ENCODE measurements around the gene MRAP2. TPM values are rescaled to one million over a fixed set of nuclear protein-coding genes. Genes with fewer than 3 reads are reported as not detected.
"Not testable (repeated sequence)": the region's sequence is repeated elsewhere in the genome, so short reads cannot be mapped to it uniquely, and the experiment has no call there.

The MRAP2 gene
- total and polyA plus RNA-seq, 7 donors: 0.04 to 0.42 (median 0.18) TPM; not detected in 1

DNA sequence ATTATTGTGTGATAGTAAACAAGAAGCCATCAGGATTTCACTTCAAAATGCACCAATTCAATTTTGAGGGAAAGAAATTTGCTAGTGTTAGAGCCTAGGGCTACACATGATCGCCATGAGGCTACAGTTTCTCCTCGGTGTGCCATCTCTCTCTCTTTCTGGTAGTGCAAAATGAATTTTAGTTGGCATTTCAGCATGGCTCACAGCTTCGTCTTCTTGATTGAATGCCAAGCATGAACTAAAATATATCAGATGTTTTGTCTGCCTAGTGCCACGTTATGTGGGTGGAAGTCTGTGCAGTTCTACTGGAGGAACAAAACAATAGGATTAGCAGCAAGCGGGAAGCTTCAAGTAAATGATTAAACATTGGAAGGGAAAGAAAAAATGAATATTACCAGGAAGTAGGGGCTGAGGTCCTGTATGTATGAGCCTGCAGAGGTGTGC is 6.8 kb upstream of the MRAP2 start:
- ATAC-seq (no peak), DNase-seq (no peak)
- intact Hi-C loops (cut with DNase I): no loop called here
- Histone ChIP-seq H3K4me3 (no peak overlapping the region), H3K27me3 (ENCODE audit: insufficient read depth in 3 of 3, low read length in 2 of 3) (no peaks in the 10 kb centered on the region), H3K36me3 (ENCODE audit: insufficient read depth in 1 of 2, low read depth in 1 of 2) (no peaks in the 10 kb centered on the region), H3K27ac (no peak overlapping the region), H3K9me3 (no peaks in the 10 kb centered on the region), H3K4me1 (no peaks in the 10 kb centered on the region)
- TF ChIP-seq, protein P1, sequence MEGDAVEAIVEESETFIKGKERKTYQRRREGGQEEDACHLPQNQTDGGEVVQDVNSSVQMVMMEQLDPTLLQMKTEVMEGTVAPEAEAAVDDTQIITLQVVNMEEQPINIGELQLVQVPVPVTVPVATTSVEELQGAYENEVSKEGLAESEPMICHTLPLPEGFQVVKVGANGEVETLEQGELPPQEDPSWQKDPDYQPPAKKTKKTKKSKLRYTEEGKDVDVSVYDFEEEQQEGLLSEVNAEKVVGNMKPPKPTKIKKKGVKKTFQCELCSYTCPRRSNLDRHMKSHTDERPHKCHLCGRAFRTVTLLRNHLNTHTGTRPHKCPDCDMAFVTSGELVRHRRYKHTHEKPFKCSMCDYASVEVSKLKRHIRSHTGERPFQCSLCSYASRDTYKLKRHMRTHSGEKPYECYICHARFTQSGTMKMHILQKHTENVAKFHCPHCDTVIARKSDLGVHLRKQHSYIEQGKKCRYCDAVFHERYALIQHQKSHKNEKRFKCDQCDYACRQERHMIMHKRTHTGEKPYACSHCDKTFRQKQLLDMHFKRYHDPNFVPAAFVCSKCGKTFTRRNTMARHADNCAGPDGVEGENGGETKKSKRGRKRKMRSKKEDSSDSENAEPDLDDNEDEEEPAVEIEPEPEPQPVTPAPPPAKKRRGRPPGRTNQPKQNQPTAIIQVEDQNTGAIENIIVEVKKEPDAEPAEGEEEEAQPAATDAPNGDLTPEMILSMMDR (IDR thresholded peaks at IDR 0.05): no peak
- 26 to 31% (median 28%) methylated on average over 5 of the region's 5 CpGs for WGBS, 3 donors

GRCh38 chr6:84027340-84028181 is 6.0 kb upstream of the MRAP2 start:
- Histone ChIP-seq H3K4me1 (no peaks in the 10 kb centered on the region), H3K36me3 (ENCODE audit: insufficient read depth in 1 of 2, low read depth in 1 of 2) (no peaks in the 10 kb centered on the region), H3K27ac (no peak overlapping the region), H3K4me3 (no peak overlapping the region), H3K27me3 (ENCODE audit: insufficient read depth in 3 of 3, low read length in 2 of 3) (no peaks in the 10 kb centered on the region), H3K9me3 (no peaks in the 10 kb centered on the region)
- WGBS, 3 donors: 16 to 22% (median 17%) methylated on average over 5 of the region's 5 CpGs
- ATAC-seq (peak in 1 of 4 donors; percentile 29), DNase-seq (no peak)
- TF ChIP-seq, protein P1 (IDR thresholded peaks at IDR 0.05): no peak
- intact Hi-C loops (cut with DNase I): no loop called here

DNA sequence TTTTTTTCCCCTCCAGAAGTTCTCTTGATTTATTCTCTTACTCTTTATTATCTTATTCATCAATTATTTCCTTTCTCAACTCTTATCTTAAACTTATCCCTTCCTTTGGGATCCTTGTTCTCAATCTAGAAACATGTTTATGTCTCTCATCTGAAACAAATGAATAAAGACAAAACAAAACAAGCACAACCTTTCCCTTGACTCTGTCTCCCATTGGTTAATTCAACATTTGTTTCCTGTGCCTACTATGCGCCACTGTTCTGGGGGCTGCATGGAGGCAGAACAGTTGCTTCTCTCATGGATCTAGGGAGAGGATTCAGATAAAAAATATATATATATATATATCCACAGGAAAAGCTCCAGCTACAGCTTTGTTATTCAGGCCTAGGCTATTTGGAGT is 5.2 kb upstream of the MRAP2 start:
- ATAC-seq: no peak
- H3K36me3 ChIP-seq (ENCODE audit: insufficient read depth in 1 of 2, low read depth in 1 of 2): no peaks in the 10 kb centered on the region
- WGBS, 3 donors: 93 to 97% (median 97%) methylated on average over 1 of the region's 1 CpG
- no peaks in the 10 kb centered on the region for H3K9me3 ChIP-seq
- TF ChIP-seq, protein P1 (IDR thresholded peaks at IDR 0.05): no peak
- no peak overlapping the region for H3K4me3 ChIP-seq
- DNase-seq: no peak
- intact Hi-C loops (cut with DNase I): no loop called here
- H3K4me1 ChIP-seq: no peaks in the 10 kb centered on the region
- peaks cover 0 to under 1% (median 0%) of the 10 kb centered on the region in 3 donors for H3K27me3 ChIP-seq (ENCODE audit: insufficient read depth in 3 of 3, low read length in 2 of 3)
- H3K27ac ChIP-seq: no peak overlapping the region

- H3K9me3 ChIP-seq; DNase-seq; ATAC-seq; intact Hi-C loops (cut with DNase I); H3K27ac ChIP-seq; H3K4me3 ChIP-seq; H3K36me3 ChIP-seq (ENCODE audit: insufficient read depth in 1 of 2, low read depth in 1 of 2); H3K4me1 ChIP-seq: not testable (repeated sequence)
- H3K27me3 ChIP-seq (ENCODE audit: insufficient read depth in 3 of 3, low read length in 2 of 3): peaks cover 0 to 22% (median 0%) of the 10 kb centered on the region in 3 donors
- 90 to 100% (median 96%) methylated on average over 3 of the region's 3 CpGs for WGBS, 3 donors
Measured at GRCh38 chr6:84032000-84032399, 1.6 kb upstream of the MRAP2 start.

DNA sequence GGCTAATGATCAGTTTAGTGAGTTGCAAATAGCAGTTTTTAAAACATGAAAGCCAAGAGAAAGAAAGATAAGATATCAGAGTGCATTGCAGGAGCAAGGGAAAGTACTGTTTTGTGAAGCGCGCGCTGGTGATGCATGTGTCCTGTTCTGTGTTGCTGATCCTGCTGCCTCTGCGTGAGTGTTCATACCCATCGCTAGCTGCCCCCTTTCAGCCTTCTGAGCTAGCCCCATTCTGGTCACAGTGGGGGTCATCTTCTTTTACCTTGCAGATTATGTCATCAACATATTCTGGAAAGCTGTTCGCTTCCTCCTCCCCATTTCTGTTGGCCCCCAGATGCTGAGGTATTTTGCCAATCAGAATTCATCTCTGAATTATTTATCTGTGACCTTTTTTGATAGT is 1.9 kb downstream of the MRAP2 start:
- 94 to 97% (median 95%) methylated on average over 6 of the region's 6 CpGs for WGBS, 3 donors
- peaks cover 0 to 28% (median 0%) of the 10 kb centered on the region in 3 donors for H3K27me3 ChIP-seq (ENCODE audit: insufficient read depth in 3 of 3, low read length in 2 of 3)
- TF ChIP-seq, protein P1 (IDR thresholded peaks at IDR 0.05): no peak
- intact Hi-C loops (cut with DNase I): no loop called here
- ATAC-seq (no peak), DNase-seq (no peak)
- no peak overlapping the region for H3K27ac ChIP-seq
- H3K4me1 ChIP-seq: no peaks in the 10 kb centered on the region
- H3K9me3 ChIP-seq: no peaks in the 10 kb centered on the region
- H3K4me3 ChIP-seq: no peak overlapping the region
- no peaks in the 10 kb centered on the region for H3K36me3 ChIP-seq (ENCODE audit: insufficient read depth in 1 of 2, low read depth in 1 of 2)

Measured in psoas muscle (tissue), 8 donors.